Tongue (tissue), 2 donors: ENCODE results near the gene MAP2K1. TPM values are rescaled to one million over a fixed set of nuclear protein-coding genes. Genes with fewer than 3 reads are reported as not detected.
"Not testable (repeated sequence)": the region's sequence is repeated elsewhere in the genome, so short reads cannot be mapped to it uniquely, and the experiment has no call there.

Experiments
- DNase-seq: peaks from one replicate; pipeline ENCODE4 v3.0.0-alpha.2; 2015
- total RNA-seq: library from RNA; depleted of rRNA; stranded (reverse); fragments of >200 nt; gene quantifications from one replicate; pipeline ENCODE4 v1.2.3, GENCODE V29; 2014

The MAP2K1 gene
- 46.7 TPM for total RNA-seq

DNA sequence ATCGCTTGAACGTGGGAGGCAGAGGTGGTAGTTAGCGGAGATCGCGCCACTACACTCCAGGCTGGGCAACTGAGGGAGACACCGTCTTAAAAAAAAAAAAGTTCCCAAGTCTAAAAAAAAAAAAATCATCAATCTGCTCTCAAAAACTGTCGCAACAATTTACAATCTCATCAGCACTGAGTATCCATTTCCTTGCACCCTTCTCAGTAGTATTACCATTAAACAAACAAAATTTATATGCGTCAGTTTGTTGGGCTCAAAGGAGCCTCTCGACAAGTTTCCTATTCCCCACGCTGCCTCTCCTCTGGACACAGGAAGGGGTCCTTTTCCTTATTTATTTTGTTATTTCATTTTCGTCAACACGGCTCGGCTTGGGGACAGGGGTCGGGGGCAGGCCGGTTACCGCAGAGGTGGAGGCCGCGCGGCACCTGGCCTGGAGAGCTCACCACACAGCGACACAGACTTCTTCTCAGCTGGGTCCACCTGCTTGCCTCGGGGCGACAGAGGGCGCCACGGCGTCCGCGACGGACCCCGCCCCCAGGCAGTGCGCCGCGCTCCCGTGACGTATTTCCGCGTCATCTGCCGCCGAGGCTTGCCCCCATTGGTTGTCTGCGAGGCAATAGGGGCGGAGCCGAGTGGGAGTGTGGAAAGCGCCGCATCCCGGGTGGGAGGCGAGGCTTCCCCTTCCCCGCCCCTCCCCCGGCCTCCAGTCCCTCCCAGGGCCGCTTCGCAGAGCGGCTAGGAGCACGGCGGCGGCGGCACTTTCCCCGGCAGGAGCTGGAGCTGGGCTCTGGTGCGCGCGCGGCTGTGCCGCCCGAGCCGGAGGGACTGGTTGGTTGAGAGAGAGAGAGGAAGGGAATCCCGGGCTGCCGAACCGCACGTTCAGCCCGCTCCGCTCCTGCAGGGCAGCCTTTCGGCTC, at the start of gene MAP2K1:
Gene MAP2K1 (plus strand): TSS at position 709 of the 920 bp plus-strand sequence. CDS start 436 bp downstream, outside the sequence.
- peak; percentile 99 for DNase-seq

DNA sequence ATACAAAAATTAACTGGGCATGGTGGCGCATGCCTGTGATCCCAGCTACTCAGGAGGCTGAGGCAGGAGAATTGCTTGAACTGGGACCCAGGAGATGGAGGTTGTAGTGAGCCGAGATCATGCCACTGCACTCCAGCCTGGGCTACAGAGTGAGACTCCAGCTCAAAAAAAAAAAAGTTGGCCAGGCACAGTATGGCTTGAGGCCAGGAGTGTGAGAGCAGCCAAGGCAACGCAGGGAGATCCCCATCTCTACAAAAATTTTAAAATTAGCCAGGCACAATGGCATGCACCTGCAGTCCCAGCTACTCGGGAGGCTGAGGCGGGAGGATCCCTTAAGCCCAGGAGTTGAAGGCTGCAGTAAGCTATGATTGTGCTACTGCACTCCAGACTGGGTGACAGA, 38.2 kb upstream of the MAP2K1 start:
- DNase-seq: not testable (repeated sequence)

DNA sequence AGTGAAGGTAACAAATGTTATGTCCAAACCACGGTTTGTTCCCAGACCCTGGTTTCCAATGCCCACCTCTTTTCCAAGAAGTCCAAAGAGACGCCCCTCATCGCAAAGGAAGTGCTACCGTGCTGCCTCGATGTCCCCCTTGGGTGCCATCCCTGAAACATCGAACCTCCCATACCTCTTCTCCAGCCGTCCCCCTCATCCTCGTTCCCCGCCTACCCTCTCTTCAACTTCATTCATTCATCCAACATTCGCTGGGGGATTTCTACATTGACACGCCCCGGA, 30.7 kb upstream of the MAP2K1 start:
- no peak for DNase-seq

DNA sequence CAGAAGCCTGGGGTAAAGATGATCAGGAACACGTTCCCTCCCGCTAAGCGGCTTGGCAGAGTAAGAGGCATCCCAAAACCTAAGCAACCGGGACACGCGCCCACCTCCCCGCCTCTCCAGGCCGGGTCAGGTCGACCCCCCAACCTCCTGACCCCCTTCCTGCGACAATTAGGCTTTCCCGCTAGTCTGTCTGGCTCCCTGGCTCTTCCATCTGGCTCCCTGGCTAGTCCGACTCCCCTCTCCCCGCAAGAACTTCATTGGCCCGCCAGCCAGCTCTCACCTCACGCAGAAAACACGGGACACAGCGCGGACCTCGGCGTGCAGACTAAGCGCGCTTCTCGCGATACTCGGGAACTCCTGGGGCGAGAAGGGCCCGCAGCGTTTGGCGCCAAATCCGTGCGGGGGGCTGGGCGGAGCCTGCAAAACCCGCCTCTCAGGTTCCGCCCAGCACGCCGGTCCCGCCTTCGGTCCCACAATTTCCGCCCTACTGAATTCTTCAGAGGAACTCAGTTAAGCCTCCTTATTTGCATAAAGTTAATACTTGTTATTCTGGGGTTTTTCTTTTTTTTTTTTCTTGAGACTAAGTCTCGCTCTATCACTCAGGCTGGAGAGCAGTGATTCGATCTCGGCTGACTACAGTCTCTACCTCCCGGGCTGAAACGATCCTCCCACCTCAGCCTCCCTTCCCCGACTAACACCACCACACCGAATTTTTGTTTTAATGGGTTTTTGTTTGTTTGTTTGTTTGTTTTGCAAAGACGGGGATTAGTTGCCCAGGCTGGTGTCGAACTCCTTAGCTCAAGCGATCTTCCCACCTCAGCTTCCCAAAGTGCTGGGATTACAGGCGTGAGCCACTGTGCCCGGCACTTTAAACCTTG, 30.1 kb upstream of the MAP2K1 start, which contains the start of gene TIPIN:
Gene TIPIN (minus strand): TSS at position 327 of the 878 bp plus-strand sequence. CDS start 3,738 bp downstream, outside the sequence.
- DNase-seq: peak; percentile 98

DNA sequence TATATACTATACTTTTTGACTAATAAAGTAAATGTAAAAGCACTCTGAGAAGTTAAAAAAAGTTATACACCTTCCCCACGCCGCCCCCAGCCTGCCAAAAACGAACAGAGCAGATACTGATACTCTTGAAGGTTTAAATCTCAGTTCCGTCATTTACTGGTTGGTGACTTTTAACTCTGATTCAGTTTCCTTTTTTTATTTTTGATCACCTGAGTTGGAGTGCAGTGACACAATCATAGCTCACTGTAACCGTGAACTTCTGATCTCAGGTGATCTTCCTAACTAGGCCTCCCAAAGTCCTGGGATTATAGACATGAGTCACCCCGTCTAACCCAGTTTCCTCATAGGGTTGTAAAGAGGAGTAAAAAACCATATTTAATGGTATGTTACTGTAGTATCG, 27.0 kb upstream of the MAP2K1 start:
- DNase-seq: no peak

DNA sequence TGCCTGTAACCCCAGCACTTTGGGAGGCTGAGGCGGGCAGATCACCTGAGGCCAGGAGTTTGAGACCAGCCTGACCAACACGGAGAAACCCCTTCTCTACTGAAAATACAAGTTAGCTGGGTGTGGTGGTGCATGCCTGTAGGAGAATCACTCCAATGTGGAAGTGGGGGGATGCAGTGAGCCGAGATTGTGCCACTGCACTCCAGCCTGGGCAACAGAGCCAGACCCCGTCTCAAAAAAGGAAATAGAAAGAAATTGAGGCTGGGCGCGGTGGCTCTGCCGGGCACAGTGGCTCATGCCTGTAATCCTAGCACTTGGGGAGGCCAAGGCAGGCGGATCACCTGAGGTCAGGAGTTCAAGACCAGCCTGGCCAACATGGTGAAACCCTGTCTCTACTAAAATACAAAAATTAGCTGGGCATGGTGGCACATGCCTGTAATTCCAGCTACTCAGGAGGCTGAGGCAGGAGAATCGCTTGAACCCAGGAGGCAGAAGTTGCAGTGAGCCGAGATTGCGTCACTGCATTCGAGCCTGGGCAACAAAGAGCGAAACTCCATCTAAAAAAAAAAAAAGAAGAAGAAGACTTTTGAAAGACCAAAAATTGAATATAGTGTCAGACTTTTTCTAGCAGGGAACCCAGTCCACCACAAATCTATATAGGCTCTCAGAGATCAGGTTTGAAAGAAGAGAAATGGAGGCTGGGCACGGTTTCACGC, 24.8 kb upstream of the MAP2K1 start:
- not testable (repeated sequence) for DNase-seq

DNA sequence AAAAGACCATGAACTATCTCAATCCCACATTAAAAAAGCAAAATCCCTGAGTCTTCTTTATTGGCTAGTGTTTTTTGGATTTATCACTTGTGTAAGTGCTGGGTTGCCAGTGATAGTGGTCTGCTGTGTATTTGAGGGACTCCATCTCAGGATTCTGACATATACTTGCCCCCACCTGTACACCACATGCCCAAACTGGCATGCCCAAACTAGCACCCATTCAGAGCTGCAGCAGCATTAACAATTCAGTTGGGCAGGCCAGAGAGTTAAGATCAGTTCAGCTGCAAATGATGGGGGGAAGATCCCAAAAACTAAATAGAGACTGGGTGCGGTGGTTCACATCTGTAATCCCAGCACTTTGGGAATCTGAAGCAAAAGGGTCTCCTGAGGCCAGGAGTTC, 23.9 kb upstream of the MAP2K1 start:
- no peak for DNase-seq

DNA sequence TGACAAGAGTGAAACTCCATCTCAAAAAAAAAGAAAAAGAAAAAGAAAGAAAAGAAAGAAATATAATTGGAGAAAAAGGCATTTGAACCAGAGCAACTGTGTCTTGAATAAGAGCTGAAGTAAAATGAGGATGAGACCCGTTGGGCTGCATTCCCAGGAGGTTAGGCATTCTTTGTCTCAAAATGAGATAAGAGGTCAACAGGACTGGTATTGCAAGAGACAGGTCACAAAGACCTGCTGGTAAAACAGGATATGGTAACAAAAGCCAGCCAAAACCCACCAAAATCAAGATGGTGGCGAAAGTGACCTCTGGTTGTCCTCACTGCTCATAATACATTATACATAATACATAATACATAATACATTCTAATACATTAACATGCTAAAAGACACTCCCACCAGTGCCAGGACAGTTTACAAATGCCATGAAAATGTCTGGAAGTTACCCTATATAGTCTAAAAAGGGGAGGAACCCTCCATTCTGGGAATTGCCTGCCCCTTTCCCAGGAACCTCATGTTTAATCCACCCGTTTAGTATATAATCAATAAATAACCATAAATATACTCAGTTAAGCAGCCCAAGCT, 21.7 kb upstream of the MAP2K1 start:
- no peak for DNase-seq

DNA sequence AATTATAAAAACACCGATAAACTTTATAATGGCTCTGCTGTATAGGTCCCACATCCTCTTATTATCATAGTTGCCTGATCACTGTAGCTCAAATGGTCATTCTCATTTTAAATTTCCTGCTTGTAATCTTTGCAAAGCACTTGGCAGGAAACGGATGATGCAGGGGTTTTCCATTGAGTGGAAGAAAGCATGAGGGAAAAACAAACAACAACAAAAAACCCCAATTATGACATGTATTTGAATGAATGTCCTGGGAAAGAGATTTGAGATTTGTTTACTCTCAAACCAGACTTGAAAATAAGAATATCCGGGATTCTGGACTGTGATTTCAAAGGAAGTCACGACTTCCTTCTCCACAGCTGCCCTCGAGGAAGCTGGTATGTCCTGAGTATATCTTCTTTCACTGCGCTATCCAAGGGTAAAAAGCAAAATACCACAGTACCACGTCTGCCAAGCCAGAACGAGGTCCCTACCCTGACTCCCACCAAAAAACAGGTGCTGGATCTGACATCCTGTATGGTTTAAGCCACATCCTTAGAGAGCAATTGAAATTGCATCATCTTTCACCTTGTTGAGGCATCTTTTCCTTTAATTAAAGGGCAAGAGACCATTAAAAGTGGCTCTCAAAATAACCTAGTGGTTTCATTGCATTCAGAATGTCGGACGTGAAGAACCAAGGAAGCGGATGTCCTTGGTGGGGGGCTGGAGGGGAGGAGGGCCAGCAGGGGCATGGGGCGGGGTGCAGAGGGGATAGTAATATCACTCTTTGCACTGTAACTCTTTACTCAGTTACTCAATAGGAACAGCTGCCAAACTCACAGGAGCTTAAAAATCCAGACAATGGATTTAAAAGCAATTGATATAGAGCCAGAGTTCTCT, 16.7 kb upstream of the MAP2K1 start:
- DNase-seq: peak; percentile 56

DNA sequence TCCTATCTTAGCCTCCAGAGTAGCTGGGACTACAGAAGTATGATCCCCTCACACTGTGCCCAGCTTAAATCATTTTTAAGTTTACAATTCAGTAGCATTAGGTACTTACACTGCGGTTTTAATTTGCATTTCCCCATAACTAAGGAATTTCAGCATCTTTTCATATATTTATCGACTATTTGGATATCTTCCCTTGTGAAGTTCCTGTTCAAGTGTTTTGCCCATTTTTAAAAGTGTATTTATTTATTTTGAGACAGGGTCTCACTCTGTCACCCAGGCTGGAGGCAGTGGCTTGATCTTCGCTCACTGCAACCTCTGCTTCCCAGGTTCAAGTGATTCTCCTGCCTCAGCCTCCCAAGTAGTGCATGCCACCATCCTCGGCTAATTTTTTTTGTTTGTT, 12.5 kb upstream of the MAP2K1 start:
- no peak for DNase-seq

DNA sequence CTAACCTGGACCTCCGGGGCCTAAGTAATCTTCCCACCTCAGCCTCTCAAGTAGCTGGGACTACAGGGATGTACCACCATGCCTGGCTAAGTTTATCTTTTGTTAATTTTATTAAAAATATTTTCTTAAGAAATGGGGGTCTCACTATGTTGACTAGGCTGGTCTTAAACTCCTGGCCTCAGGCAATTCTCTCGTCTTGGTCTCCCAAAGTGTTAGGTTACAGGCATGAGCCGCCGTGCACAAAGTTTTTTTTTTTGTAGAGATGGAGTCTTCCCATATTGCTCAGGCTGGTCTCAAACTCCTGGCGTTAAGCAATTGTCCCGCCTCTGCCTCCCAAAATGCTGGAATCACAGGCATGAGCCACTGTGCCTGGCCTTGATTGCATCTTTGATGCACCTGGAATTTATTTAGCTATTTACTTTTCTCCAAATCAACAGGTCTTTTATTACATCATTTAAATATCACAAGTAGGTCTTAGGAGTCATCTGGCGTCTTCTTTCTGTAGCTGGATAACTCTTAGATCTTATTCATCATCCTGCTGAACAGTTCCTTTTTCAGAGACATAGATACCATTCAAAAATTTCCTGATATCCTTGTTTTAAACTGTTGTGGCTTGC, 7.8 kb upstream of the MAP2K1 start:
- no peak for DNase-seq

DNA sequence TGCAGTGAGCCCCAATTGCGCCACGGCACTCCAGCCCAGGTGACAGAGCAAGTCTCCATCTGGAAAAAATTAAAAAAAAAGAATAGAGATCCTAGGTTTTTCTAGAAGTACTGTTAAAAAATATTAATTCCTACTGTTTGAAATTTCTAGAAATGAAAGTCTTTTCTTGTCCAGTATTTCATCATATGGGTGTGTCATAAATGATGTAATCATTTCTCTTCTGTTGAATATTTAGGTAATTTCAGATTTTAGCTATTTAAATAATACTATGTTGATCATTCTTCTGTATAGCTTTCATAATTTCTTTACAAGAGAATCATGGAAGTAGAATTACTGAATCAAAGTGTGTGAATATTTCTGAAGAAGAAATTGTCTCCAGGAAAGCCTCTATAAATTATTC, 5.3 kb upstream of the MAP2K1 start:
- not testable (repeated sequence) for DNase-seq

DNA sequence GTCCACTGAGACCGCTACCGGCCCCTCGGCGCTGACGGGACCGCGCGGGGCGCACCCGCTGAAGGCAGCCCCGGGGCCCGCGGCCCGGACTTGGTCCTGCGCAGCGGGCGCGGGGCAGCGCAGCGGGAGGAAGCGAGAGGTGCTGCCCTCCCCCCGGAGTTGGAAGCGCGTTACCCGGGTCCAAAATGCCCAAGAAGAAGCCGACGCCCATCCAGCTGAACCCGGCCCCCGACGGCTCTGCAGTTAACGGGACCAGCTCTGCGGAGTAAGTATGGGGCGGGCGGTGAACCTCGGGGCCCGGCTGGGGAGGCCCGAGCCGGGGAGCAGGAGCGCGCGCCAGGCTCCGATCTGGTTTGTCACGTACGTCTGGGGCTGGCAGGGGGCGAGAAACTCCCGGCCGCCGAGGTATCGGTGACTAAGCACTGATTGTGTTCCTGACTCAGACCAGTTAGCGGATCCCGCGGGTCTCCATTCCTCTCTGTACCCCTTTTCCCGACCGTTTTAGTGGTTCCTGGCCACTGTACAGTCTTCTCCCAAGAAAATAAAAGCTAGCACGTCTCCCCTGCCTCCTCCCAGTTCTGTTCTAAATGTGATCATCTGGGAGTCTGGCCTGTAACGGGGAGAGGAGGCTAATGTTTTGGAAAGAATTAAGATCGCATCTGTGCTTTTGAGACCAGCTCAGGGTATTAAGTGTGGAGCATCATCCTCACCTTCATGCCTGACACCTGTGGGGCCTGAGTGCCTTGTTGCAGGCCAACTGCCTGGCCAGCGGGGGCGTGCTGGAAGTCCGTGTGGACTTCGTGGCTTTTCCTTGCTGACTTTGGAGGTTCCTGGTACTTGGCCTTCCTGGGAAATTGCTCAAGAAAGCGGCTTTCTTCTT, 691 bp downstream of the MAP2K1 start:
- peak; percentile 73 for DNase-seq

DNA sequence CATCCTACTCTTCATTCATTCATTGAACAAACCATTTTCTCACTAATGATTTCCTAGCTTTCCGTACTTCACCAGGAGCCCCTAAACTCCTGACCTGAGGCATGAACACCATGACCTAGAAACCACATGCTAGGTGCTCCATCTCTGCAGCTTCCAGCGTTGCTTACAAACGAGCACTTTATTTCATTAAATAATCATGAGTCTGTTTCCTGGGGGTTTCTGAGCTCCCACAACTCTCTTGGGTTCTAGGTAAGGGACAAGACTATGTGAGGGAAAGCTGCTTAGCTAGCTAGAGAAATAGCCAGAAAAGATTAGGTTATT, 1.3 kb downstream of the MAP2K1 start:
- DNase-seq: no peak

DNA sequence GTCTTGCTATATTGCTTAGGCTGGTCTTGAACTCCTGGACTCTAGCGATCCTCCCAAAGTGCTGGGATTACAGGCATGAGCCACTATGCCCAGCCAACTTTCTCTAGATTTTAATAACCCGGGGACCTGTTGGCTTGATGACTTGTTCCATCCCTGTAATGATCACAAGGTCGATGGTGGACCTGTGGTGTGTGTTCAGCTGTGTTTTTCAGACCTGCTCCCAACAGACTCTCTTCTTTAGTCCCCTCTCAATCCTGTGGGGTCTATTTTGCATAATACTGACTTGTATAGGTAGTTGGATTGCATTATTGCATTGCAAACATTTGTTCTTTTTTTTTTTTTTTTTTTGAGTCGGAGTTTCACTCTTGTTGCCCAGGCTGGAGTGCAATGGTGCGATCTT, 1.9 kb downstream of the MAP2K1 start:
- DNase-seq: no peak

DNA sequence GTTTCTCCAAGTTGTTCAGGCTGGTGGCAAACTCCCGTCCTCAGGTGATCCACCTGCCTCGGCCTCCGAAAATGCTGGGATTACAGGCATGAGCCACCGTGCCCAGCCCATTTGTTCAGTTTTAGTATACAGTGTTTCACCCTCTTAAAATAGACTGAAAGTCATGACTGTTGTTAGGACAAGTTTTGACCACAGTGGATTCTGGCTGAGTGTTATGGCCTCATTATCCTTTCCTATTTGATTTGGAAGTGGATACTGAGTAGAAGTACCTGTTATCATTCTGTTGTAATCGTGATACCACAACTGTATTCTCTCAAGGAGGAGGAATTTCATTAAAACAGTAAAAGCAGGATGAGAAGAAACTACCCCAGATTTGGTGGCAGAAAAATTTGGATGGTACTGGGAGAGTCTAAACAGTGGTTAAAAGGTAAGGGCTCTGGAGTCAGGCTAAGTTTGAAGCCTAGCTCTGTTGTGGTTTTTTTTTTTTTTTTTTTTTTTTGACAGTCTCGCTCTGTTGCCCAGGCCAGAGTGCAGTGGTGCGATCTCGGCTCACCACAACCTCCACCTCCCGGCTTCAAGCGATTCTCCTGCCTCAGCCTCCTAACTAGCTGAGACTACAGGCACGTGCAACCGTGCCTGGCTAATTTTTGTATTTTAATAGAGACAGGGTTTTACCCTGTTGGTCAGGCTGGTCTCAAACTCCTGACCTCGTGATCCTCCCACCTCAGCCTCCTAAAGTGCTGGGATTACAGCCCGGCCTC, 2.6 kb downstream of the MAP2K1 start:
- DNase-seq: no peak

DNA sequence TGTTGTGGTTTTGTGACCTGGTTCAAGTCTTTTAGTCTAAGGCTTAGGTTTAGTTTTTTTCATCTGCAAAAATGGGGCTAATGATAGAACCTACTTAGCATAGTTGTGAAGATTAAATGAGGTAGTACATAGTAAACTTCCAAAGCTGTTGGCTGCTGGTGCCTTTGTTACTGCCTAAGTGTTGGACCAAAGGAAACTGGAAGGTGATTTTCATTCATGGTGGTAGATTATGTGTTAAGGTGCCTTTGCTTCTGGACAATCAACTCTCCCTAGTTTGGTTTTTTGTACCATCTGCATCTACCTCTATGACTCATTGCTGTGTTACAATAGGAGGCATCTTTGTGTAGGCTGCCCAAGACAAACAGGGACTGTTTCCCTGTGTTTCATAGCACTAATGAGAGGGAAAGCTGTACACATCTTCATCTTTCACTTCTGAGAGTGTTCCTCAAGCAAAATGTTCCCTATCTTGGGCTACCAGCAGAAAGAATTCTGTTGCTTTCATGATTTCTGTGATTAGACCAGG, 3.2 kb downstream of the MAP2K1 start:
- DNase-seq: no peak

DNA sequence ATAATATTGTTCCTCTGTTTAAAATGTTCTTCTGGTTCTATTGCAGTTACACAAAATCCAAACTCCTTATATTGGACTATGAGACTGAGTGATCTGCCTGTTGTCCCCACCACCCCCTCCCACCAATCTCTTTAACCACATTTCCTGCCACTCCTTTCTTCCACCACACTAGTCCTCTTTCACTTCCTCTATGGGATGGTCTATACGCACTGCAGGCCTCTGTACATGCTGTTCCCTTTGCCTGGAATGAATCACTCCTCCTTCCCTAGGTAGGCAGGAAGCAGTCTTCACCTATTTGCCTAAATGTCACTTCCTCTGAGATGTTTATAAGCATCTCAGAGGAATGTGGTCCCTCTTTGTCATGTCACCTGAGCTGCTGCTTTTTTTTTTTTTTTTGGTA, 4.0 kb downstream of the MAP2K1 start:
- no peak for DNase-seq

DNA sequence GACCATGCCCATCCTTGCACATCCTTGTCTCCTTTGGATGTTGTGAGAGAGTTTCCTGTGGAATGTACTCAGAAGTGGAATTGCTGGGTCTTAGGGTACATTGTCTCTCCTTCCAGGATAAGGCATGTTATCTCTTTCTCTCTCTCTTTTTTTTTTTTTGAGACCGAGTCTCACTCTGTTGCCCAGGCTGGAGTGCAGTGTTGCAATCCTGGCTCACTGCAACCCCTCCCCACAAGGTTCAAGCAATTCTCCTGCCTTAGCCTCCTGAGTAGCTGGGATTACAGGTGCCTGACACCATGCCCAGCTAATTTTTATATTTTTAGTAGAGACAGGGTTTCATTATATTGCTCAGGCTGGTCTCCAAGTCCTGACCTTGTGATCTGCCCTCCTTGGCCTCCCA, 6.3 kb downstream of the MAP2K1 start:
- DNase-seq: not testable (repeated sequence)
